Ureter (tissue), 1 donor: Measurements from ENCODE around the gene ZCWPW1. TPM values are rescaled to one million over a fixed set of nuclear protein-coding genes. Genes with fewer than 3 reads are reported as not detected.
"Not testable (repeated sequence)": the region's sequence is repeated elsewhere in the genome, so short reads cannot be mapped to it uniquely, and the experiment has no call there.

Source experiments
- DNase-seq: peaks from one replicate; pipeline ENCODE4 v3.0.0-alpha.2; 2020; ENCODE audit warnings: low spot score
- total RNA-seq: library from RNA; stranded (reverse); gene quantifications from one replicate; pipeline ENCODE4 v1.2.4, GENCODE V29; 2023
- donor health status: DM: yes; HTN: yes; CAD: no.

The ZCWPW1 gene
- total RNA-seq, 1 donor from 2014 or later = 4.3 TPM

- no peak for DNase-seq
Observed at GRCh38 chr7:100356416-100357068, 72.0 kb downstream of the ZCWPW1 start.

- DNase-seq = no peak
Observed at GRCh38 chr7:100353685-100354330, 74.7 kb downstream of the ZCWPW1 start.

- DNase-seq = no peak
Observed at GRCh38 chr7:100352984-100353684, 75.4 kb downstream of the ZCWPW1 start.

- DNase-seq = not testable (repeated sequence)
Observed at GRCh38 chr7:100352230-100352781, 76.2 kb downstream of the ZCWPW1 start.

GRCh38 chr7:100351657-100352058 is 76.8 kb downstream of the ZCWPW1 start:
- DNase-seq = no peak

Other genes with a start within 250 kb of the ZCWPW1 start
- gene PVRIG, start 208.8 kb downstream of the ZCWPW1 start, total RNA-seq = 1.1 TPM
- gene SPDYE3, start 121.0 kb downstream of the ZCWPW1 start, total RNA-seq = not detected
- gene PILRB, start 70.6 kb downstream of the ZCWPW1 start, total RNA-seq = 94.1 TPM
- gene PILRA, start 55.2 kb downstream of the ZCWPW1 start, total RNA-seq = 21.6 TPM
- 33.7 TPM for gene MEPCE, start 1.1 kb upstream of the ZCWPW1 start, total RNA-seq
- 32.4 TPM for gene PPP1R35, start 7.8 kb upstream of the ZCWPW1 start, total RNA-seq
- gene SPACDR, start 35.6 kb upstream of the ZCWPW1 start, total RNA-seq = not detected
- gene TSC22D4, start 50.5 kb upstream of the ZCWPW1 start, total RNA-seq = 42.9 TPM
- gene NYAP1, start 55.2 kb upstream of the ZCWPW1 start, total RNA-seq = 0.68 TPM
- gene AGFG2, start 110.5 kb upstream of the ZCWPW1 start, total RNA-seq = 28.0 TPM
- 2.8 TPM for gene SAP25, start 145.2 kb upstream of the ZCWPW1 start, total RNA-seq
- 52.4 TPM for gene LRCH4, start 157.4 kb upstream of the ZCWPW1 start, total RNA-seq
- 0.29 TPM for gene FBXO24, start 157.6 kb upstream of the ZCWPW1 start, total RNA-seq
- 76.4 TPM for gene PCOLCE, start 173.7 kb upstream of the ZCWPW1 start, total RNA-seq
- gene MOSPD3, start 183.8 kb upstream of the ZCWPW1 start, total RNA-seq = 18.0 TPM
- gene TFR2, start 212.8 kb upstream of the ZCWPW1 start, total RNA-seq = 2.2 TPM
- gene ACTL6B, start 227.7 kb upstream of the ZCWPW1 start, total RNA-seq = not detected
- gene GNB2, start 245.0 kb upstream of the ZCWPW1 start, total RNA-seq = 225 TPM